GM18498 (cell line): ENCODE measurements around the gene NUDT5.
"Not testable (repeated sequence)": the region's sequence is repeated elsewhere in the genome, so short reads cannot be mapped to it uniquely, and the experiment has no call there.

ENCODE experiments used
- ATAC-seq: cut with Tn5 transposase; IDR thresholded peaks from one replicate; pipeline ENCODE4 v1.9.1; 2021; ENCODE audit warnings: mild to moderate bottlenecking, moderate library complexity; ENCODE audit not compliant: unreplicated experiment

The NUDT5 gene

DNA sequence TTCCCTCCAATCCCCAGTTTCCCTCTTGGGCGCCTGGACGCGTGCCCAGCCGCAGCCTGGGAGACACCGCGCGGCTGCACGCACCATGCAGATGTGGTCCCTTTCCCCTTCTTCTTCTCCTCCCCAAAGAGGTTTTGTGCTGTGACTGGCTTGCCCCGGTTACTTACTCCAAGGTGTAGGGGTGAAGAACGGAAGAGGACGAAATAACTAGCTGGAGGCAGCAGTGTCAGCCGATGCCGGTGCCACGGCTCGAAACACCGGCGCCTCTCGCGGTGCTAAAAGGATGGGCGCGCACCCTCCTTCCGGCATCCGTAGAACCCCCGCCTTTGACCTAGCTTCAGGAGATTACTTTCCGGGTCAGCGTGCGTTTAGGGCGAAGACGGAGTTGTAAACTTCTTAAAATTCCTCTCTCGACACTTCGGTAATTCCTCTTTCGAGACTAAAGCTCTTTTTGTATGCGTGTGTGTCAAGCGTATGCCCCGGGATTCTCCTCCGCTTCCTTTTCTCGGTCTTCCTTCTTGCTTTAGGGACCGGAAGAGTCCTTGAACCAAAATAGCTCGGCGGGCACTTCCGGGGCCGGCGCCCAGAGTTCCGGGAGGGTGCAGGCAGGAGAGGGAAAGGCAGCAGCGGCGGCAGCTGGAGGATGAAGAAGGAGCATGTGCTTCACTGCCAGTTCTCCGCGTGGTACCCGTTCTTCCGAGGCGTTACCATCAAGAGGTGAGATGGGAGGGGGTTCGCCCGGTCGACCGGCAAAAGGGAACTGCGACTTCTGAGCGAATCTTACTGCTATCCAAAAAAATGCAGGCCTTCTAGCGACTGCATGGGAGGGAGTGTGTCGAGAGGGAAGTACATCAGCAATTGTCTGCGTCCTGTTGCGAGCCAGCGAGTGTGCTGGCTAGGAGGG lies at the start of gene NUDT5, which contains the start of gene CDC123:
TSS of gene NUDT5 (minus strand) at position 289 of the 904 bp plus-strand sequence. CDS start 9,600 bp downstream, outside the sequence.
TSS of gene CDC123 (plus strand) at position 586 of the 904 bp plus-strand sequence. CDS start at position 644, 58 bp downstream.
- ATAC-seq = peak; percentile 92

DNA sequence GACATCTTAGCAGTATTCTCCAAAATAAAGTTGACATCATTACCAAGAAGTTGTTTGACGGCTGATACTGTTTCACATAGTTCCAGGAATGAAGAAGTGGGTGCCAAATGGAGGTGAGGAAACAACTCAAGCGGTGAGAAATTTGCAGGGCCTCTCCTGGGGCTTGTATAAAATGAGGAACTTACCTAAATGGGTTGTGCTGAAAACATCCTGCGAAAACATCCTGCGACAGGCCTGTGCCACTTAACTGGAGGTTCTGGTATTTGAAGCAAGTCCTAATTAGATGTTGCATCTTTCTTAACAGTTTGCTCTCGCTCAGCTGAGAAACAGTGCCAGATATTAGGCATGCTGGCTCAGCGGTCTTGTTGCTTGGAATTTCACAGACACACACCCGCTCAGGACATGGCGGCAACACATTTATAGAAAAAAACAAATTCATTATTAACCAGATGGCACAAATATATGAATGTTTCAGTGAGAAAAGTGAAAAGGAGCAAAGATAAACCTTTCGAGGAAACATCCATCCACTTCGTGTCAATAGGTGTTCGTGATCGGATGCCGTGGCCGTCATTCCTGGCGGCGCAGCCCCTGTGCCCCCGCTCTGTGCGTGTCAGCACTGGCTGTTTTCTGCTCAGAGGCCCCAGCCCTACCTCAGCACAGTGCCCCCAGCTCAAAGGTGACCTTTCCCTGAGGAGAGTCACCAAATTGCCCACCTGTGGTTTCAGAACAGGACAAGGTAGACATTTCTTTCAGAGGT lies 48.4 kb upstream of the NUDT5 start:
- no peak for ATAC-seq

- no peak for ATAC-seq
Measured at GRCh38 chr10:12241810-12242529, 46.3 kb upstream of the NUDT5 start.

DNA sequence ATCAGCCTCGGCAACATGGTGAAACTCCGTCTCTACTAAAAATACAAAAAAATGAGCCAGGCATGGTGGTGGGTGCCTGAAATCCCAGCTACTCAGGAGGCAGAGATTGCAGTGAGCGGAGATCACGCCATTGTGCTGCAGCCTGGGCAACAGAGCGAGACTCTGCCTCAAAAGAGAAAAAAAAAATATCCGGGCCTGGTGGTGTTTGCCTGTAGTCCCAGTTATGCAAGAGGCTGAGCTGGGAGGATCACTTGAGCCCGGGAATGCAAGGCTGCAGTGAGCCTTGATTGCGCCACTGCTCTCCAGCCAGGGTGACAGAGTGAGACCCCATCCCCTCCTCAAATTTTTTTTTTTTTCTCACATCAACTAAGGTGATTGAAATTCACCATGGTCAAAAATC lies 43.1 kb upstream of the NUDT5 start:
- ATAC-seq = no peak

DNA sequence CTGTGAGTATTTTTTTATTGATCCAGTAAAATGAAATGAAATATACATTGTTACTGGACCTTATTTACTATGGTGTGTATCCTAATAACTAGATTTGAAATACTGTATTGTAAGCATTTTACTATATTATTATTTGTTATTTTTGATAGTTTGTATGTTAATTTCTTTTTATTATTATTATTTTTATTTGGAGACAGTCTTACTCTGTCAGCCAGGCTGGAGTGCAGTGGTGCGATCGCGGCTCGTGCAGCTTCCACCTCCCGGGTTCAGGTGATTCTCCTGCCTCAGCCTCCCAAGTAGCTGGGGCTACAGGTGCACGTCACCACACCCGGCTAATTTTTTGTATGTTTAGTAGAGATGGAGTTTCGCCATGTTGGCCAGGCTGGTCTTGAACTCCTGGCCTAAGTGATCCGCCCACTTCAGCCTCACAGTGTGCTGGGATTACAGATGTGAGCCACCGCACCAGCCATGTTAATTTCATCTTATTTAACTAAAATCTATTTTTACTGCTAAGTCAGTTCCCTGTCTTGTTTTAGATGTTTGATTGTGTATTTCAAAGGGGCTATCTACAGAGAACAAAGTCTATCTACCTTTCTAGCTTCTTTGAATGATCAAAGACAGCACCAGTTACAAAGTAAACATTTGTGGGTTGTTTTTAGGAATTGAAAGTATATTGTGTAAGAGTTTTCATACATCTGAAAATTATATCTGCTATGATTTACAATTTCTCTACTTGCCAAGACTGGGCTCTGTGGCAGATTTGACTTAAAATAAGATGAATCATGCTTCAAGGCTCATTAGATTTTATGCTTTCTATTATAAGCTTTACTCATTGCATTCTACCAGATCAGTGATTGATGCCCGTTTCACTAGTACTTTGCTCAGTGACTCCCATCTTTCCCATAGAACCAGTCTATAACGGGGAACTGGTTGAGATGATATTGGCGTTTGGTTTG lies 41.9 kb upstream of the NUDT5 start:
- no peak for ATAC-seq

DNA sequence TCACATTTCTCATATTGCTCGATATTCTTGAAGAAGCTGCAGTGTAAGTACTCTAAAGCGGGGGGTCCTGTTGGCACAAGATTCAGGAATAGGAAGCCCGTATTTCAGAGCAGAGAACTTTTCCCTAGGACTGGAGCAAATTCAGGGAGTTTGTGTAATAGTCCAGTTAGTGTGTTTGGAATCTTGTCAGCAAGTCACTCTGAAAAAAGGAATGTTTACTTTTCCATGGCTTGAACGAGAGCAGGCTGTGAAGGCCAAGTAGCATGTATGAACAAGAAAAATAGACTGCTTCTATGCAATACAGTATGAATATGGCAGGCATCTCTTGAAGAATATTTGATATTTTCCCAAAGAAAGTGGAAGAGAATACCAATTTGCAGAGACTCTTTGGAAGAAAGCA lies 40.1 kb upstream of the NUDT5 start:
- ATAC-seq = no peak

DNA sequence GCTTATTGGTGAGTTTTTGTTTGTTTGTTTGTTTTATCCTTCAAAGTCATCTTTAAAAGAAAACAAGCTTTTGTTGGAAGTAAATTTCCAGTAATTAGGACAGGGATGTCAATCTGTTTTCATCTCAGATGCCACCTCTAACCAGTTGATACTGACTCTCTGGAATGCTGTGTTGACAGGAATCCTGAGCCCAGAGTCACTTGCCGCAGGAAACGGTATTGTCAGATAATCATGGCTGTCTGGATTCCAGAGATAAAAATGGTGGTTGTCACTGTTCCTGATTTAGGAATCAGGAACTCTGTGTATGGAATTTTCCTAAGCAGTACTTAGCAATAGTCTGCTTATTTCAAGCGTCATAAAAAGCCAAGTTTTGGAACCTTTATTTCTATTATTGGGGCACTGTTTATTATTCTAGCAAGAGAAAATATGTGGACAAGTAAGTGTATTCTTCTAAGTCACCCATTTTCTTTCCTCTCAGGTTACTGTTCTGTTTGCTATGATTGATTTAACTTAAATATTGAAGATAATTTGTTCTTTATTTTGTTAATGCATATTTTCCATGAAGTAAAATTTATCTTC lies 39.5 kb upstream of the NUDT5 start:
- ATAC-seq = no peak

DNA sequence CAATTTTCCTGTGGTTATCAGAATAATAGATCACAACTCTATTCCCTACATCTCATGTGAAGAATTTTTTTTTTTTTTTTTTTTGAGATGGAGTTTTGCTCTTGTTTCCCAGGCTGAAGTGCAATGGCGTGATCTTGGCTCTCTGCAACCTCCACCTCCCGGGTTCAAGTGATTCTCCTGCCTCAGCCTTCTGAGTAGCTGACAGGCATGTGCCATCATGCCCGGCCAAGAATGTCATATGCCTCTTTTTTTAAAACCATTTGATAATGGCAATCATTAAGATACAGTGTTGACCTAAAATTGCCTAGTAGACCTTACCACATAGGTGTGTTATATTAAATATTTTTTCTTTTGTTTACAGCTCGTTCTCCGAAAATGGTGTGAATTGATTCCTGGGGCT lies 39.0 kb upstream of the NUDT5 start:
- ATAC-seq = not testable (repeated sequence)

DNA sequence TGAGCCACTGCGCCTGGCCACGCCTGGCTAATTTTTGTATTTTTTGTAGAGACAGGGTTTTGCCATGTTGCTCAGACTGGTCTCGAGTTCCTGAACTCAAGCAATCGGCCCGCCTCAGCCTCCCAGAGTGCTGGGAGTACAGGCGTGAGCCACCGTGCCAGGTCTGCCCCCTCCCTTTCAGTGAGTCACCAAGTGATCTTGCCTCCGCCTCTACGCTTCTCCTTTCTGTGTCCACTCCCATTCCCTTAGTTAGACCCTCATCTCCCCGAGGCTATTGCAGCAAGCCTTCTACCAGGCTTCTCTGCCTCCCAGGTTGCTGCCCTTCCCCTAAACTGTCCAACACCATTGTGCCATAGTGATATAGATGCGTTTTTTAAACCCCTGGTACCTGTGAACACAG lies 33.2 kb upstream of the NUDT5 start:
- no peak for ATAC-seq

DNA sequence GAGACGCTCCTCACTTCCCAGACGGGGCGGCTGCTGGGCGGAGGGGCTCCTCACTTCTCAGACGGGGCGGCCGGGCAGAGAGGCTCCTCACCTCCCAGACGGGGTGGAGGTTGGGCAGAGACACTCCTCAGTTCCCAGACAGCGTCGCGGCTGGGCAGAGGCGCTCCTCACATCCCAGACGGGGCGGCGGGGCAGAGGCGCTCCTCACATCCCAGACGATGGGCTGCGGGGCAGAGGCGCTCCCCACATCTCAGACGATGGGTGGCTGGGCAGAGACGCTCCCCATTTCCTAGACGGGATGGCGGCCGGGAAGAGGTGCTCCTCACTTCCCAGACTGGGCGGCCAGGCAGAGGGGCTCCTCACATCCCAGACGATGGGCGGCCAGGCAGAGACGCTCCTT lies 30.7 kb upstream of the NUDT5 start:
- not testable (repeated sequence) for ATAC-seq

- no peak for ATAC-seq
Measured at GRCh38 chr10:12225444-12225843, 29.8 kb upstream of the NUDT5 start.

GRCh38 chr10:12221323-12222298 lies 25.9 kb upstream of the NUDT5 start:
- ATAC-seq = no peak

DNA sequence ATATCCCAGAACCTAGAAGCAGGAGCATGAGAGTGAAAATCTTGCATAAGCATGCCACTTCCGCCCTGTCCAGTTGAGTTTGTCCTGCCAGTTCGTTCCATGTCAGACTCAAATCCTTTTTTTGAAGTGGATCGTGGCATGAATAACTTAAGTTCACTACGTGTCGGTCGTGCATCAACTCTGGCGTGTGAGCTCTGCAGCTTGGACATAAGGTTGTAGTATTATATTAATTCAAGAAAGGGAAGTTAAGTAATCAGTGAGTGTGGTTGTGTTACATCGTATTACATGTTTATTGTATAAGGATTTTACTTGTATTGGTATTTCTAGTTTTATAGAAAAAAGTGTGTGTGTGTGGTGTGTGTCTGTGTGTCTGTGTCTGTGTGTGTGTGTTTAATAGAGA lies 23.3 kb upstream of the NUDT5 start:
- ATAC-seq = no peak

- ATAC-seq = no peak
Measured at GRCh38 chr10:12214763-12215218, 19.1 kb upstream of the NUDT5 start.

DNA sequence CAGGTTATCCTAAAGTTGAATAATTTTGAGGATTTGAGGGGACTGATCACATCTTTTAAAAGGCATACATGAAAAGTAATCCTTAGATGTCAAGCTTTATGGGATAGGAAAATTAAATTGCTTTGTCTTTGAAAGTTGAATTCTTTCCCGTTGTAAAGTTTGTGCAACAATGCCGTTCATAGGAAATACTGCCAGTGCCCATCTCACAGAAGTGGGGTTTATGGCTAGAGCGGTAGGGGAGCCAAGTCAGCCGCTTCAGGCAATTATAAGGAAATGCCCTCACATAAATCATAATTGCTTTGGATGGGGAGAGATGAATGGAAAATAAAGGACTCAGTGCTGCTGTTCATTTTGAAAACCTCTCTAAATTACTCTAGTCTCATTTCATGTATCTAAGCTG lies 18.4 kb upstream of the NUDT5 start:
- no peak for ATAC-seq

DNA sequence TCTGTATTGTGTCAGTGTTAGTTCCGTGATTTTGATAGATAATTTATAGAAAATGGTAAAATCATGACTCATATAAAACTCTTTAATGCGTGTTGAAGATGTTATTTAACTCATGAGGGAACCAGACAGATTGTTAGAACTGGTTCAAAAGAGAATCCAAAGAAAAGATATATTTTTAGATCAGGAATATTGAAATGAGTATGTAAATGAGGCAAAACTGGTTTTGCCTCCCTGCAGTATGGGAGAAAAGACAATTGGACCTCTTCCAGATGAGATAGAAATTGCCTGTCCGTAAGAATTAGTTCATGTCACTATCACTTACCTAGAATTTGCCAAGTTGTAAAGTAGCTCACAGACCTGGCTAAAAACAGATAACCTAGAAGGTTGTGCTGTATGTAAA lies 17.9 kb upstream of the NUDT5 start:
- no peak for ATAC-seq

DNA sequence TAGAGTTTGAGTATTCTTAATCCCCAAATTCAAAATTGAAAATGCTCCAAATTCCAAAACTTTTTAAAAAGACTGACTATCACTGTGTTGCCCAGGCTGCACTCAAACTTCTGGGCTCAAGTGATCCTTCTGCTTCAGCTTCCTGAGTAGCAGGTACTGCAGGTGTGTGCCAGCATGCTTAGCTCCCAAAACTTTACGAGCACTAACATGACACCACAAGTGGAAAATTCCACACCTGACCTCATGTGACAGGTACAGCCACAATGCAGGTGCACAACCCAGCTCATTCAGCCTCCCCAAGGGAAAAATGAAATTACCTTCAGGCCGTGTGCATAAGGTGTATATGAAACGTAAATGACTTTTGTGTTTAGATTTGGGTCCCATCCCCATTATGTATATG lies 16.8 kb upstream of the NUDT5 start:
- no peak for ATAC-seq

- no peak for ATAC-seq
Measured at GRCh38 chr10:12208460-12208859, 12.8 kb upstream of the NUDT5 start.
